ENCODE data around the gene KRTAP23-1. TPM values are rescaled to one million over a fixed set of nuclear protein-coding genes. Genes with fewer than 3 reads are reported as not detected.

Gene KRTAP23-1
- total RNA-seq, 2 experiments from 2014 or later, result not detected

- intact Hi-C loops (cut with micrococcal nuclease), result no loop called here
- H3K9me3 Mint-ChIP-seq, result no peaks in the 10 kb centered on the region
- ChIA-PET POLR2A (no interaction called here), CTCF (interaction anchor here (1.0 to 1.9 kb wide), 7 partner anchors 8 to 745 kb away, joined by 3 to 6 read pairs (median 4); no protein-coding TSS in a partner anchor)
- no peaks in the 10 kb centered on the region for H3K4me1 Mint-ChIP-seq (ENCODE audit: low read depth)
- DNase-seq, result peak; percentile 43
- H3K27ac Mint-ChIP-seq, result no peak overlapping the region
- H3K36me3 Mint-ChIP-seq (ENCODE audit: low read depth), result no peaks in the 10 kb centered on the region
- peak; percentile 84 for TF ChIP-seq CTCF (IDR thresholded peaks at IDR 0.05)
- no peak for ATAC-seq
- peaks cover 6% of the 10 kb centered on the region for H3K27me3 Mint-ChIP-seq
- no peak overlapping the region for H3K4me3 Mint-ChIP-seq
These were observed 7.5 kb downstream of the KRTAP23-1 start for GRCh38 chr21:30340714-30341573.

- Mint-ChIP-seq H3K4me3 (no peak overlapping the region), H3K27ac (no peak overlapping the region), H3K36me3 (ENCODE audit: low read depth) (no peaks in the 10 kb centered on the region), H3K9me3 (no peaks in the 10 kb centered on the region), H3K27me3 (peaks cover 6% of the 10 kb centered on the region), H3K4me1 (ENCODE audit: low read depth) (no peaks in the 10 kb centered on the region)
- DNase-seq (no peak), ATAC-seq (no peak)
- TF ChIP-seq CTCF (IDR thresholded peaks at IDR 0.05), result no peak
- CTCF ChIA-PET, result no interaction called here
- intact Hi-C loops (cut with micrococcal nuclease), result loop anchor here (5.0 kb wide), 1 partner anchor 749 kb away; no protein-coding TSS in a partner anchor
- POLR2A ChIA-PET, result no interaction called here
These were observed 9.7 kb downstream of the KRTAP23-1 start for GRCh38 chr21:30338717-30339116.

- ChIA-PET CTCF (no interaction called here), POLR2A (no interaction called here)
- no peak for TF ChIP-seq CTCF (IDR thresholded peaks at IDR 0.05)
- H3K27ac Mint-ChIP-seq, result no peak overlapping the region
- no peaks in the 10 kb centered on the region for H3K9me3 Mint-ChIP-seq
- H3K4me3 Mint-ChIP-seq, result no peak overlapping the region
- peaks cover 4% of the 10 kb centered on the region for H3K27me3 Mint-ChIP-seq
- DNase-seq (no peak), ATAC-seq (no peak)
- intact Hi-C loops (cut with micrococcal nuclease), result loop anchor here (5.0 kb wide), 1 partner anchor 750 kb away; no protein-coding TSS in a partner anchor
- H3K36me3 Mint-ChIP-seq (ENCODE audit: low read depth), result no peaks in the 10 kb centered on the region
- no peaks in the 10 kb centered on the region for H3K4me1 Mint-ChIP-seq (ENCODE audit: low read depth)
These were observed 10.6 kb downstream of the KRTAP23-1 start for GRCh38 chr21:30337772-30338171.

- no peaks in the 10 kb centered on the region for H3K4me1 Mint-ChIP-seq (ENCODE audit: low read depth)
- no peak within 1 kb of the TSS for H3K4me3 Mint-ChIP-seq
- POLR2A ChIA-PET, result no interaction called here
- ATAC-seq (no peak), DNase-seq (no peak)
- intact Hi-C loops (cut with micrococcal nuclease), result loop anchor here (5.0 kb wide), 1 partner anchor 750 kb away; no protein-coding TSS in a partner anchor
- H3K9me3 Mint-ChIP-seq, result no peaks in the 10 kb centered on the region
- peaks cover 4% of the 10 kb centered on the region for H3K27me3 Mint-ChIP-seq
- H3K36me3 Mint-ChIP-seq (ENCODE audit: low read depth), result no peaks in the 10 kb centered on the region
- CTCF ChIA-PET, result no interaction called here
- no peak within 1 kb of the TSS for H3K27ac Mint-ChIP-seq
- no peak for TF ChIP-seq CTCF (IDR thresholded peaks at IDR 0.05)
These were observed 11.1 kb downstream of the KRTAP23-1 start, which contains the start of gene KRTAP27-1 for GRCh38 chr21:30337276-30337744. TSS of gene KRTAP27-1 (minus strand) at chr21:30337694. CDS start at chr21:30337668, 26 bp downstream.

GRCh38 chr21:30336596-30336995, 11.8 kb downstream of the KRTAP23-1 start:
- no peak for TF ChIP-seq CTCF (IDR thresholded peaks at IDR 0.05)
- no peaks in the 10 kb centered on the region for H3K4me1 Mint-ChIP-seq (ENCODE audit: low read depth)
- no peaks in the 10 kb centered on the region for H3K27me3 Mint-ChIP-seq
- no peak for ATAC-seq
- ChIA-PET CTCF (no interaction called here), POLR2A (no interaction called here)
- intact Hi-C loops (cut with micrococcal nuclease), result loop anchor here (5.0 kb wide), 1 partner anchor 751 kb away; no protein-coding TSS in a partner anchor
- H3K36me3 Mint-ChIP-seq (ENCODE audit: low read depth), result no peaks in the 10 kb centered on the region
- no peak for DNase-seq
- H3K9me3 Mint-ChIP-seq, result no peaks in the 10 kb centered on the region
- H3K4me3 Mint-ChIP-seq, result no peak overlapping the region
- H3K27ac Mint-ChIP-seq, result no peak overlapping the region

Data from activated CD8-positive, alpha-beta T cell treated with anti-CD3 and anti-CD28 coated beads for 36 hours (primary cell).